Cerebellar nuclear complex (tissue), 1 donor: ENCODE measurements around the gene TKFC.
"Not testable (repeated sequence)": the region's sequence is repeated elsewhere in the genome, so short reads cannot be mapped to it uniquely, and the experiment has no call there.

Experiments used
- DNase-seq, 2 experiments: peaks; one replicate each; lab custom pipeline; 2025; lab: John Stamatoyannopoulos, UW

TKFC gene

GRCh38 chr11:61368646-61369045 is 35.6 kb downstream of the TKFC start:
- DNase-seq = no peak

- no peak for DNase-seq
Measured at GRCh38 chr11:61369372-61370348, 36.6 kb downstream of the TKFC start.

GRCh38 chr11:61370349-61371005 is 37.4 kb downstream of the TKFC start:
- no peak for DNase-seq

- DNase-seq = no peak
Measured at GRCh38 chr11:61372659-61373420, 39.8 kb downstream of the TKFC start.

GRCh38 chr11:61375761-61376108 is 42.7 kb downstream of the TKFC start:
- DNase-seq = no peak

DNA sequence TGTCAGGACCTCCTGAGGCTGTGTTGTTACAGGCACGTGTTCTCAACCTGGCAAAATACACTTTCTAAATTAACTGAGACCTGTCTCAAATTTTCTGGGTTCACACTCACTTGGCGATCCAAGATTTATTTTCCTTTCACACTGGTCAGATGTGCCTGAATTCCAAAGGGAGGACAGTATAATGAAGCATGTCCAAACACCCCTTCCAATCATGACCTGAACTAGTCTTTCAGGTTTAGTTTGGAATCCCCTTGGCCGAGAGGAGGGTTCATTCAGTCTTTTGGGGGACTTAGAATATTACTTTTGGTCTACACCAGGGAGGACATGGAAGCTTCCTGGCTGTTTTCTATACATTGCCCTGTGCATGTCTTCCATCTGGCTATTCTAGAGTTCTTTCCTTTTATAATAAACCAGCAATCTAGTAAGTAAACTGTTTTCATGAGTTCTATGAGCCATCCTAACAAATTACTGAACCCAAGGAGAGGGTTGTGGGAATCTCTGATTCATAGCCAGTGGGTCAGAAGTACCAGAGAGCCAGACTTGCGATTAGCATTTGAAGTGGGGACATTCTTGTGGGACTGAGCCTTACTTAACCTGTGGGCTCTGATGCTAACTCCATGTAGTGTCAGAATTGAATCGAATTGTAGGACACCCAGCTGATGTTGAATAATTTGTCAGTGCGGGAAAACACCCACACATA is 44.6 kb downstream of the TKFC start:
- DNase-seq = no peak

- DNase-seq = no peak
Measured at GRCh38 chr11:61378713-61379313, 45.8 kb downstream of the TKFC start.

DNA sequence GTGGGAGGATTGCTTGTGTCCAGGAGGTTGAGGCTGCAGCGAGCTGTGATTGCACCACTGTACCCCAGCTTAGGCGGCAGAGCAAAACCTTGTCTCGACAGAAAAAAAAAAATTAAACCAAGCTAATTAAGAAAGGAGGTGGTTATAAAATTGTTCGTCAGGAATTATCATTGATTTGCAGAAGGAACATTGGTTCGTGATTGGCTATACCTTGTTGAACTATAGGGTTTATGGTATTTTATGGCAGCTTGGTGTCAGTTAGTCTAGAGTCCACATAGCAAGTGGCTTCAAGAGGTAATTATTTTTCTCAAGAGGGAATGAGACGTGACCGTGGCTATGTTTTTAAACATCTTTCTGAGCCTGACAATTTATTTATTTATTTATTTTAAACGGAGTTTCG is 47.9 kb downstream of the TKFC start:
- DNase-seq = no peak

DNA sequence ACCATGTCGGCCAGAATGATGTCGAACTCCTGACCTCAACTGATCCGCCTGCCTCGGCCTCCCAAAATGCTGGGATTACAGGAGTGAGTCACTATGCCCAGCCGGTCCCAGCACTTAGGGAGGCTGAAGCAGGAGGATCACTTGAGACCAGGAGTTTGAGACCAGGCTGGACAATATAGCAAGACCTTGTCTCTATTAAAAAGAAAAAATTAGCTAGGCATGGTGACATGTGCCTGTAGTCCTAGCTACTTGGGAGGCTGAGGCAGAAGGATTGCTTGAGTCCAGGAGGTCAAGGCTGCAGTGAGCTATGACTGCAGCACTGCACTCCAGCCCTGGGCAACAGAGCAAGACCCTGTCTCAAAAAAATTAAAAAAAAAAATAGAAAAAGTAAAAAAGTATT is 50.8 kb downstream of the TKFC start:
- DNase-seq = not testable (repeated sequence)

DNA sequence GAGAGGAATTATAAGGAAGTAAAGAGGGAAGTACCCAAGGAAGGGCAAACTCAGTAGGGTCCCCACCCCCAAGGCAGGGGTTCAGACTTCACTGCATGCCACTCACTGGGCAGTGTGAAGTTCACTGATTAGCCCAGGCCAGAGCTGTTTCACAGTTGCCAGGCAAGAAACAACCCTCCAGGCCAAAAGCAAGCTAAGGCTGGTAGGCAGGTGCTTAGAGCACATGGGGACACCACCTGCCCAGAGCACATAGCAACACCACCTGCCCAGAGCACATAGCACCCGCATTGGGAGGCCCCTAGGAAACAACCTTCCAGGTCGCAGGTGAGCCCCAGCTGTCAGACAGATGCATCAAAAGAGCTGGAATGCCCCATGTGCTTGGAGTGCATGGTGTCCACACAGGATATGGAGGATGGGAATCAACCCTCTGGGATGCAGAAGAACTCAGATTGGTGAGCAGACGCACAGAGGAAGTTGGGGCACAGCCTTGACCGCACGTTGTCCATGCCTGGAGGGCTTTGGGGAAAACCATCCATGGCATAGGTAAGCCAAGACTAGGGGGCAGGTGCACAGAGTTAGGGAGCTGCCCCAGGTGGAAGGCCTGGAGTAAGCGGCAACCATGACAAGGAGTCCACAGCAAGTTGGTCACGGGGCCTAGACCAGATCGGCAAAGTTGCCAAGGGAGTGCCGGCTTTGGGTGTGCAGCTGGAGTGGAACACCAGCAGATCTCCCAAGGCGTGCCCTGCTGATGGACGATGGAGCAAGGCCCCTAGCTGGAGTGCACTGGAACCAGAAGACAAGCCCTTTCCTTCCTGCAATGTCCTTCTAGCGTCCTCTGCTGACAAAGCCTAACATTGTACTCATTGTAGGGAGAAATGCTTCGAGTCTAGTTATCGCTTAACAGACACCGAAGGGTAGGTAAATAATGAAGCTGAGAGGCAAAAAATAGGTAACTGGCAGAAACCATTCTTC is 51.5 kb downstream of the TKFC start:
- DNase-seq = no peak

- no peak for DNase-seq
Measured at GRCh38 chr11:61390161-61390560, 57.1 kb downstream of the TKFC start.

DNA sequence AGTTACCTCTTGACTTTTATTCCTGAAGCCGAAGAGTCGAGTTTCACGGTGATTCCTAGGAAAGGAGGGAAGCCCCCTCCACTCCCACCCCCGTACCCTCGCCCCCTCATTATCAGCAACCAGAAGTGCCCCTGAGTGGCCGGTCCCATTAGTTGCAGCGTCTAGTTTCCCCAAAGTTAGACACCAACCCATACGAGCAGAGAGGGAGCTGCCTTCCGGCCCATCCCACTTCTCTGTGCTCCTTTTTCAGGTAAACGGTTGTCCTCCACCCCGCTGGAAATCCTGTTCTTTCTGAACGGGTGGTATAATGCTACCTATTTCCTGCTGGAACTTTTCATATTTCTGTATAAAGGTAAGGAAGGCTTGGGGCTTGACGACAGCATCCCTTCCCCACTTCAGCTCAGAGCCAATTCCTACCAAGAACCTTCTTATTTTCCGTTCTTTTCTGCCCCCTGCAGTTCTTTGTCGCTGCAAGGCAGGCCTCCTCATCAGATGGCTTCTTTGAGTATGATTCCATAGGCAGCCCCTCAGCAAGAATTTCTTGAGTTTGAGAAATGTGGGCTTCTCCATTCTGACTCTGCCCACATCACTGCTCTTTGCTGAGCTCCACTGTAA is 60.1 kb downstream of the TKFC start:
- DNase-seq = no peak
